ENCODE data around the gene ZBTB7B.
"Not testable (repeated sequence)": the region's sequence is repeated elsewhere in the genome, so short reads cannot be mapped to it uniquely, and the experiment has no call there.

ZBTB7B gene

GRCh38 chr1:154968731-154969130, 33.9 kb upstream of the ZBTB7B start:
- no peak for DNase-seq (ENCODE audit: low read depth)

DNA sequence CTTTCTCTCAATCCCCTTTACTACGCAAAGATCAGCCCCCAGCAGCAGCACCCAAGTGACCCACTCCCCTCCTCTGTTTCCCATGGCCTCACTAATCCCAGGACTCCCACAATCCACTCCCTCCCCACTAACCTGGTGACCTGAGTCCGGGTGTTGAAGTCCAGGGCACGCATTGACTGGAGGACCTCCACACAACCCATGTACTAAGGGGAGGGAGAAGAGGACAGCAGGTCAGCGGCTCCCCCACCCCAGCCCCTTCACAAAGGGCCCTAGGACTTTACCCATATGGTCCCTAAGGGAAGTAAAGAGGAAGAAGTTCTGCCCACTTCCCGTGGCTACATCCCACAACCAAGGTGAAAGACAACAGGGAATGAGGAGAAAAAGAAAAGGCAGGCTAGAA, 33.4 kb upstream of the ZBTB7B start:
- no peak for DNase-seq (ENCODE audit: low read depth)

DNA sequence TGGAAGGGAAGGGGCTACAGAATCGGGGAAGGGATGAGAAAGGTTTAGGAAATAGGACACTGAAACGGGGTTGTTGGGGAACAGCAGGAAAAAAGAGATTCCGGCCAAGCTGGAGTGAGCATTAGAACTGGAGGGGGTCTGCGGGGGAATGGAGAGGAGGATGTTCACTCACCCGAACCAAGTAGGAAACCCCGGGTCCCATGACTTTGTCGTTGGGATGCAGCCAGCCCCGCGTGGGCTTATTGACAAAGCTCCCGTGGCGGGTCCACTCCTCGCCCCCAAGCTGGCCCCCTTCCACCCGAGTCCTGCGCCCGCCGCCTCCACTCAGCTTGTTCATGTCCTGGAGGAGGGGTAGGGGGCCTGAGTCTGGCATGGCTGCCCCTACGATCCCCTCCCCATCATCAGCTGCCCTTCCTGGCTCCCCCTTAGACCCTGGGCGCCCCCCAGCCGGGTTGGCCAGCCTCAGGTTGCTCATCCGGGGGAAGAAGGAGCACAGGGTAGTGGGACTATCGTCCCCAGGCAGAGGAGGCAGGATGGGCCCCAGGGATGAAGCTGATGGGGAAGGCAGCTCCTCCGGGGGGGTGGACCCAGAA, 32.6 kb upstream of the ZBTB7B start:
- no peak for DNase-seq (ENCODE audit: low read depth)

- DNase-seq (ENCODE audit: low read depth) = no peak
These were observed 31.8 kb upstream of the ZBTB7B start, which contains the start of gene SHC1 for GRCh38 chr1:154970631-154971340. SHC1 (minus strand) TSS chr1:154970747; CDS start chr1:154970526, 221 bp downstream.

GRCh38 chr1:154971341-154971998, 31.1 kb upstream of the ZBTB7B start:
- no peak for DNase-seq (ENCODE audit: low read depth)

DNA sequence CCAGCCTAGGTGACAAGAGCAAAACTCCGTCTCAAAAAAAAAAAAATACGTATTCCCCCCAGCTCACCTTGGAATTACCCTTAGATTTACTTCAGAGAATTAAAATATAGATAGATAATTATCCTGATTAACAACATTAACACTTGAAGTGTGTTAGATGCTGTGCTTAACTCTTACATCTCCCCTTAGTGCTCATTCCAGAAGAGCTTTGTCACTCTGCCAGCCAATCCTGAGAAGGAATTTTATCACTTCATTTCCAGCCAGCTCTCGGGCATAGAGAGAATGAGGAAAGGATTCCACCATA, 30.4 kb upstream of the ZBTB7B start:
- DNase-seq (ENCODE audit: low read depth) = no peak

DNA sequence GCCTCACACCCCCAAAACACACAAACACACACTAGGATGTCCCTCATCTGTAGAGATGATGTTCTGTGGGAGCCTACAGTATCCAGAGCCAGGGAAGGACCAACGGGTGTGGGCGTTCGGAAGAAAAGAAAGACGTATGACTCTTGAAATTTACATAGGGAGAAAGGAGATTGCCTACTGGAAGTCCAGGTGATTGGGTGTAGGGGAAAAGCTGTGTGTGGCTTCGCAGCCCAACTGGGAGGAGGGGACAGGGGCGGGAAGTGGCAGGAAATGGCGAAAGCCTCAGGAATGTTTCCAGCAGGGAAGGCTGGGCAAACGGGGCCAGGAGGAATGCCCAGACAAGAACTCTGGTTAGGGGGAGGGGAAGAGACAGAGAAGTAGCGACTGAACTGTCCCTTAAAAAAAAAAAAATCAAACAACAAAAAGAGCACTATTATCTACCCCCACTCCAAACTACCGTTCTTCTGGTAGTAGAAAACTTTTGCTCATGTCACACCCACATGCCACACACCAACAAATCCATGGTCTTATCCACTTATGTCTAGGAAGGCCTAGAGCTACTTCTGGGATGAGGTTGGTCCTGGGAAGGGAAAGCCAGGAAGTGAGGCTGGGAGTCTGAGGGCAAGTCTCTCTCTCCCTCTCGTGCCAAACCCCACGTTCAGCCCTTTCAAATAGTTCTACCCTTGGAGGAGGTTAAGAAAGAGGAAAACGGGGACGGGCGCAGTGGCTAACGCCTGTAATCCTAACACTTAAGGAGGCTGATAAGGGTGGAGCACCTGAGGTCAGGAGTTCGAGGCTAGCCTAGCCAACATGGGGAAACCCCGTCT, 29.9 kb upstream of the ZBTB7B start:
- no peak for DNase-seq (ENCODE audit: low read depth)

GRCh38 chr1:154973344-154974101, 29.1 kb upstream of the ZBTB7B start:
- DNase-seq (ENCODE audit: low read depth) = peak; percentile 85

- peak; percentile 93 for DNase-seq (ENCODE audit: low read depth)
These were observed 28.3 kb upstream of the ZBTB7B start, which contains the start of gene CKS1B for GRCh38 chr1:154974102-154974807. CKS1B (plus strand) TSS chr1:154974681; CDS start chr1:154974746, 65 bp downstream.

DNA sequence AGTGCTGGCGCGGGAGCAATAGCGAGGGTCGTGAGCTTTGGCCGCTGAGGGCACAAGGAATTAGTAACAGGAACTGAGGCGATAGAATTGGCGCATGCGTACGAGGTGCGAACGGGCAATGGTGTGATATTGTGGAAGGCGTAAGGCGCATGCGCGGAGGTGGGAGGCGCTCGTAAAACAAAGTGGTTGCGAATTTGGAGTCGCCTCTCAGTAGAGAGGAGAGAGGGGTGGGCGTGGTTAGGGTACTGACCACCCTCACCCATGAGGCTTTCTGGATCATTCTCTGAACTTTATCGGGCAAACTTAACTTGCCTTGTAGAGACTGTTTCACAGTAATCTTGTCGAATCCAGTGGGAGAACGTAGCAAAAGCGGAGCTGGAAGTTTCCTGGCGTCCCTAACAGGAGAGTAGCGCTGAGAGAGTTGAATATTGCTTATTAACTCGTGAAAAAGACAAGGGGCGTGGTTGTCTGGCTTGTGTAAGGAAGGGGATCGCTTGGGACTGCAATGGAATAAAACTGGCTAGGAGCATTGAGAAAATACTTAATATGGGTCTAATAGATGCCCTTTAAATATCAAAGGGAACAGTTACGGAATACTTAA, 27.7 kb upstream of the ZBTB7B start:
- peak; percentile 89 for DNase-seq (ENCODE audit: low read depth)

DNA sequence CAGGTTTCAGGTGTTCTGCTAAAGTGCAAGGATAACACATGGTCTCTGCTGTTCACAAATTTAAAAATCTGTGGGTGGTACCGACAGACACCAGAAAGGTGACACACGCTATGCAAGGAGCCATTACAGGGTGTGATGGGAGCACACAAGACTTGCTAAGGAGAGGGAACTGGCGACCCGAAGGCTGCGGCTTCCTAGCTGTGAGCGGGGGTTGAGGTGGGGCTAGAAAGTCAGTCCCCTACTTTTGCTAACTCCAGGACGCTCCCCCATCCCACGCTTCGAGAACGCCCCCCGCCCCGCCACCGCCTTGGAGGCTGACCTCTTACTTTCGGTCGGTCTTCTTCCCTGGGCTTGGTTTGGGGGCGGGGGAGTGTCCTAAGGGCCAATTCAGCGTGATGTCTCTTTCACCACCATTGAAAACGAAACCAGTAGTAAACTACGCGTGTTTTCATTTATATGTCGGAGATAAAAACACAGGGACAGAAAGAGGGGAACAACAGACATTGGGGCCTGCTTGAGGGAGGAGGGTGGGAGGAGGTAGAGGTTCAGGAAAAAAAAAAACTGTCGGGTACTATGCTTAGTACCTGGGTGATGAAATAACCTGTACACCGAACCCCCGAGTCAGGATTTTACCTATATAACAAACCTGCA, 27.1 kb upstream of the ZBTB7B start:
- no peak for DNase-seq (ENCODE audit: low read depth)

DNA sequence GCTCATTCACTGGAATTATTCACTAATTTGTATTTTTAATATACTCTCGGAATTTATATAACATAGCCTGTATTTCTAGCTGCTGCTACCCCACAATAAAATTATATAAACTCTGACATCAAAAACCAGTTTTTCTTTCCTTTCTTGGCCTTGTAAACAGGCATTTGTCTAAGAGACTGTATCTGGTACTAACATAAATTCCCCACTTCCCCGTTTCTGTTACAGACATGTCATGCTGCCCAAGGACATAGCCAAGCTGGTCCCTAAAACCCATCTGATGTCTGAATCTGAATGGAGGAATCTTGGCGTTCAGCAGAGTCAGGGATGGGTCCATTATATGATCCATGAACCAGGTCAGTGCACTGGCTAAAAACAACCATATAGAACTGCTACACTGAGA, 24.8 kb upstream of the ZBTB7B start:
- DNase-seq (ENCODE audit: low read depth) = not testable (repeated sequence)

GRCh38 chr1:154978360-154978759, 24.2 kb upstream of the ZBTB7B start:
- DNase-seq (ENCODE audit: low read depth) = no peak

- DNase-seq (ENCODE audit: low read depth) = no peak
These were observed 20.3 kb upstream of the ZBTB7B start for GRCh38 chr1:154982341-154982740.

GRCh38 chr1:154982897-154983648, 19.5 kb upstream of the ZBTB7B start, which contains the start of gene FLAD1:
FLAD1 (plus strand) TSS chr1:154983344; CDS start chr1:154983695, 351 bp downstream.
- peak; percentile 94 for DNase-seq (ENCODE audit: low read depth)

DNA sequence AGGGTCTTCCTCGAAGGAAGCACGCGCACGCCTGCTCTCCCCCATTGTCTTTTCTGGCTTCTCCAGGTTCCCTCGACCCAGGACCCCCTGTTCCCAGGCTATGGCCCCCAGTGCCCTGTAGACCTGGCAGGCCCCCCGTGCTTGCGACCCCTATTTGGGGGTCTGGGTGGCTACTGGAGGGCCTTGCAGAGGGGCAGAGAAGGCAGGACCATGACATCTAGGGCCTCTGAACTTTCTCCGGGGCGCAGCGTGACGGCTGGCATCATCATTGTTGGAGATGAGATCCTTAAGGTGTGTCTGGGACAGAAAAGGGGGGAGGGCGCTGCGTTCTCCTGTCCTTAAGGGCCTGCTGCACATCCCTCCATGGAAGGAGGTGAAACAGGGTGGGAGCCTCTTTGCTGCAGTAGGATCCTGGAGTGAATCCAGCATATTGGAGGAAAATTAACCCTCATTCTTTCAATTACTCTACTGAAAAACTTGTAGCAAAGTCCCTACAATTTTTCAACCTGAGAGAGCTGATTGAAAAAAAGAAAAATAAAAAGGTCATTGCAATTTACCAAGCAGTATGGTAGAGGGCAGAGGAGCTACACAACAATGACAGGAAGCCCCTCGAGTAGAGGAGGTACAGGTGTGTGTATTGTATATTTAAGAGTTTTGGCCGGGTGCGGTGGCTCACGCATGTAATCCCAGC, 18.7 kb upstream of the ZBTB7B start:
- no peak for DNase-seq (ENCODE audit: low read depth)

GRCh38 chr1:154986736-154987135, 15.9 kb upstream of the ZBTB7B start:
- DNase-seq (ENCODE audit: low read depth) = not testable (repeated sequence)

- DNase-seq (ENCODE audit: low read depth) = no peak
These were observed 15.3 kb upstream of the ZBTB7B start for GRCh38 chr1:154987326-154987725.

Measured in stimulated activated CD4-positive, alpha-beta T cell treated with anti-CD3 and anti-CD28 coated beads, Interleukin-2, amount 100 ng/mL, for 4 hours (primary cell).